DOHH2 (cell line): ENCODE data around the gene CENPP.

ENCODE experiments used
- CTCF ChIP-seq: fragments of 200-600 bp; sonication (generic); IDR thresholded peaks from one replicate; pipeline ENCODE4 v1.5.1; 2014; ENCODE audit warnings: antibody characterized with exemption, mild to moderate bottlenecking, low read depth, low read length; ENCODE audit not compliant: poor library complexity, severe bottlenecking
- EZH2phosphoT487 ChIP-seq: fragments of 200-600 bp; sonication (generic); IDR thresholded peaks from 2 replicates; pipeline ENCODE4 v1.6.1; 2017; ENCODE audit warnings: borderline replicate concordance, mild to moderate bottlenecking, antibody characterized with exemption, low read length, moderate library complexity, mixed read lengths

GRCh38 chr9:92500725-92501124 lies 175.0 kb downstream of the CENPP start:
- TF ChIP-seq CTCF (no peak), EZH2phosphoT487 (no peak)
